Neuronal stem cell (in vitro differentiated cells): Measurements from ENCODE around the gene OR4D5.

Source experiments
- DNase-seq: peaks from one replicate; pipeline ENCODE4 v3.0.0-alpha.2; 2013; ENCODE audit warnings: low spot score
- H2AFZ ChIP-seq: one replicate; pipeline ENCODE4 v1.6.1; 2013; ENCODE audit warnings: mild to moderate bottlenecking, low read length, inconsistent platforms
- H2AK5ac ChIP-seq: 2 replicates; pipeline ENCODE4 v1.6.1; 2013; ENCODE audit warnings: low read depth, mild to moderate bottlenecking, inconsistent platforms, low read length, moderate library complexity, mixed read lengths
- H2BK120ac ChIP-seq: 2 replicates; pipeline ENCODE4 v1.6.1; 2013; ENCODE audit warnings: low read depth, mild to moderate bottlenecking, inconsistent platforms, low read length, moderate library complexity, mixed read lengths
- H2BK12ac ChIP-seq: one replicate; pipeline ENCODE4 v1.6.1; 2013; ENCODE audit warnings: low read length, inconsistent platforms
- H2BK15ac ChIP-seq: 2 replicates; pipeline ENCODE4 v1.6.1; 2013; ENCODE audit warnings: mild to moderate bottlenecking, low read length, inconsistent platforms, mixed read lengths
- H2BK5ac ChIP-seq: one replicate; pipeline ENCODE4 v1.6.1; 2013; ENCODE audit warnings: inconsistent platforms, mild to moderate bottlenecking, low read length, moderate library complexity
- H3K14ac ChIP-seq: one replicate; pipeline ENCODE4 v1.6.1; 2013; ENCODE audit warnings: low read length, inconsistent platforms
- H3K18ac ChIP-seq: 2 replicates; pipeline ENCODE4 v1.6.1; 2013; ENCODE audit warnings: low read length, inconsistent platforms
- H3K23ac ChIP-seq: 2 replicates; pipeline ENCODE4 v1.6.1; 2013; ENCODE audit warnings: low read depth, mild to moderate bottlenecking, mixed read lengths, low read length, inconsistent platforms; ENCODE audit not compliant: poor library complexity
- H3K27ac ChIP-seq: replicated peaks from 3 replicates; pipeline ENCODE4 v1.5.1; 2013; ENCODE audit warnings: low read length, inconsistent platforms
- H3K27me3 ChIP-seq, 3 experiments: 2 replicates each; pipeline ENCODE4 v1.6.1; 2013; ENCODE audit warnings: low read length in 3 of 3, mild to moderate bottlenecking in 2 of 3, inconsistent platforms in 1 of 3, low read depth in 1 of 3, mixed read lengths in 1 of 3, moderate library complexity in 1 of 3; ENCODE audit not compliant: control insufficient read depth in 3 of 3, insufficient read depth in 3 of 3
- H3K36me3 ChIP-seq, 2 donors: replicated peaks in 1 of 2; 2 replicates each; pipeline ENCODE4 v1.6.1; 2013; ENCODE audit warnings: low read length in 2 of 2; ENCODE audit not compliant: control insufficient read depth in 2 of 2, insufficient read depth in 2 of 2
- H3K4ac ChIP-seq: 2 replicates; pipeline ENCODE4 v1.6.1; 2013; ENCODE audit warnings: inconsistent platforms, mild to moderate bottlenecking, low read length, moderate library complexity
- H3K4me1 ChIP-seq, 2 donors: 1 replicate in 1 of 2; 2 replicates in 1 of 2; pipeline ENCODE4 v1.6.1; 2013; ENCODE audit warnings: low read length in 2 of 2, low read depth in 1 of 2; ENCODE audit not compliant: control insufficient read depth in 2 of 2, insufficient read depth in 1 of 2
- H3K4me2 ChIP-seq: one replicate; pipeline ENCODE4 v1.6.1; 2013; ENCODE audit warnings: mild to moderate bottlenecking, low read length, inconsistent platforms; ENCODE audit not compliant: insufficient read depth, poor library complexity, severe bottlenecking
- H3K4me3 ChIP-seq, 2 donors: 2 replicates each; pipeline ENCODE4 v1.5.1; 2013; ENCODE audit warnings: low read length in 2 of 2, mild to moderate bottlenecking in 2 of 2, inconsistent platforms in 1 of 2, moderate library complexity in 1 of 2
- H3K79me1 ChIP-seq: one replicate; pipeline ENCODE4 v1.6.1; 2013; ENCODE audit warnings: low read depth, mild to moderate bottlenecking, inconsistent platforms, low read length, moderate library complexity
- H3K9ac ChIP-seq: one replicate; pipeline ENCODE4 v1.6.1; 2013; ENCODE audit warnings: mild to moderate bottlenecking, low read depth, low read length, inconsistent platforms; ENCODE audit not compliant: poor library complexity
- H3K9me3 ChIP-seq, 2 donors: replicated peaks in 1 of 2; 2 replicates each; pipeline versions ENCODE3 to v1.6.1; 2013; ENCODE audit warnings: low read length in 2 of 2, mild to moderate bottlenecking in 2 of 2, inconsistent platforms in 1 of 2, low read depth in 1 of 2, mixed read lengths in 1 of 2, moderate library complexity in 1 of 2; ENCODE audit not compliant: control insufficient read depth in 2 of 2, insufficient read depth in 1 of 2
- H4K8ac ChIP-seq: one replicate; pipeline ENCODE4 v1.6.1; 2013; ENCODE audit warnings: low read depth, mild to moderate bottlenecking, inconsistent platforms, low read length, moderate library complexity
- H4K91ac ChIP-seq: one replicate; pipeline ENCODE4 v1.6.1; 2013; ENCODE audit warnings: low read length, low read depth, mild to moderate bottlenecking, inconsistent platforms; ENCODE audit not compliant: poor library complexity
- WGBS, 2 donors: extraction: QIAGEN DNeasy Blood & Tissue Kit; methylation state at CpG; one replicate each; pipeline ENCODE4 v1.1.7; 2013; ENCODE audit warnings: missing lambda C conversion rate in 2 of 2, mixed read lengths in 1 of 2; ENCODE audit not compliant: insufficient read length in 2 of 2, insufficient replicate concordance in 1 of 2; ENCODE audit errors: extremely low coverage in 2 of 2; 5-methylcytosine and 5-hydroxymethylcytosine counted together

Gene OR4D5

GRCh38 chr11:123979311-123979710 is 39.9 kb downstream of the OR4D5 start:
- H4K8ac ChIP-seq, result no peak overlapping the region
- H3K36me3 ChIP-seq, result no peaks in the 10 kb centered on the region
- no CpG with 5 or more reads among the region's 5 CpGs for WGBS, 2 donors
- H2AK5ac ChIP-seq, result no peak overlapping the region
- peak overlapping the region; percentile 2 for H2BK5ac ChIP-seq
- no peak for DNase-seq
- no peaks in the 10 kb centered on the region for H3K27me3 ChIP-seq
- no peak overlapping the region for H3K9ac ChIP-seq
- peaks cover 0 to 5% of the 10 kb centered on the region in 2 donors for H3K4me1 ChIP-seq
- no peak overlapping the region for H3K4ac ChIP-seq
- no peak overlapping the region for H3K18ac ChIP-seq
- no peak overlapping the region for H2BK120ac ChIP-seq
- H3K9me3 ChIP-seq, result no peaks in the 10 kb centered on the region
- H2BK15ac ChIP-seq, result no peak overlapping the region
- no peak overlapping the region for H2BK12ac ChIP-seq
- no peak overlapping the region for H2AFZ ChIP-seq
- H3K4me2 ChIP-seq, result no peak overlapping the region
- no peak overlapping the region for H3K4me3 ChIP-seq
- H4K91ac ChIP-seq, result no peak overlapping the region
- no peak overlapping the region for H3K23ac ChIP-seq
- no peak overlapping the region for H3K14ac ChIP-seq
- H3K27ac ChIP-seq, result no peak overlapping the region
- no peaks in the 10 kb centered on the region for H3K79me1 ChIP-seq
